GM18520 (cell line): ENCODE measurements around the gene AKNA.
"Not testable (repeated sequence)": the region's sequence is repeated elsewhere in the genome, so short reads cannot be mapped to it uniquely, and the experiment has no call there.

ENCODE experiments used
- ATAC-seq: cut with Tn5 transposase; IDR thresholded peaks from one replicate; pipeline ENCODE4 v1.9.1; 2021; ENCODE audit not compliant: unreplicated experiment

The AKNA gene

DNA sequence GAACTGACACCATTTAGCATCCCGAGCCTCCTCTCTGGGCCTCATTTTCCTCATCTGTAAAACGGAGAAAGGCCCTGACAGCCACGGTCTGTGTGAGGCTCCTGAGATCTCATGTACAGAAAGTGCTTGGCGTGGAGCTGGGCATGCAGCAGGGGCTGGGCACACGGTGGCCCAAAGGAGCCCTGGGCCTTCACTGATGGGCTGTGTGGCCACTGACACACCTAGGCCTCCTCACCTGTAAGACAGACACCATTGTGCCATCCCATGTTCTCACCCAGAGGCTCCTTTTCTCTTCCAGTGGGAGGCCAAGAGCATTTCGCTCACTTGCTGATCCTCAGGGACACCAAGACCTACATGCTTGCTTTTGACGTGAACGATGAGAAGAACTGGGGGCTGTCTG lies 63.3 kb downstream of the AKNA start:
- ATAC-seq = no peak

- ATAC-seq = not testable (repeated sequence)
These were observed 63.9 kb downstream of the AKNA start for GRCh38 chr9:114323849-114324248.

- not testable (repeated sequence) for ATAC-seq
These were observed 64.8 kb downstream of the AKNA start, which contains the start of gene ORM1 for GRCh38 chr9:114322831-114323531. TSS of gene ORM1 (plus strand) at chr9:114323098. CDS start at chr9:114323134, 36 bp downstream.

DNA sequence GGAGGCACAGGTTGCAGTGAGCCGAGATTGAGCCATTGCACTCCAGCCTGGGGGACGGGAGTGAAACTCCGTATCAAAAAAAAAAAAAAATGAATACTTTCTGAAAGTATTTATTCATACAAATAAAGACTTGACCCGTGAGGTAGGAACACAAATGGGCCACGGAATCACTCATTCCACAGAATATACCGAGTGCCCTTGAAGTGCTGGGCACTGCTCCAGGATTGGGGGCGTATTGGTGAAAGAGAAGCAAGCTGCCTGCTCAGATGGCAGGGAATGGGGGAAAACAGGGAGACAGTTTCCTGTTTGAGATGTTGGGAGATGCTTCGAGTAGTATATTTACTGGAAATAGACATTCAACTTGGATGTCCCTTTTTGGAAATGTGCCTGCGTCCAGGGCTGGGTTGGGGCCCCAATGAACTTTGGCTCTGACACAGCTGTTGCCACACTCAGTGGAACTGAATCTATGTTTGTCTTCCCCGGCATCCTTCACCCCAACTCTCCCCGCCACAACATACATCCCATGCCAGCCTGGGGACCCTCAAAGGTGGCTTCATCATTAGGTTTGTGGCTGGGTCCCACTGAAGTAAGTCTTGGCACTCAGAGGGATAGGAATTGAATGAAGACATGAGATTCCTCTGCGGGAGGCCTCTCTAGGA lies 65.5 kb downstream of the AKNA start:
- not testable (repeated sequence) for ATAC-seq

DNA sequence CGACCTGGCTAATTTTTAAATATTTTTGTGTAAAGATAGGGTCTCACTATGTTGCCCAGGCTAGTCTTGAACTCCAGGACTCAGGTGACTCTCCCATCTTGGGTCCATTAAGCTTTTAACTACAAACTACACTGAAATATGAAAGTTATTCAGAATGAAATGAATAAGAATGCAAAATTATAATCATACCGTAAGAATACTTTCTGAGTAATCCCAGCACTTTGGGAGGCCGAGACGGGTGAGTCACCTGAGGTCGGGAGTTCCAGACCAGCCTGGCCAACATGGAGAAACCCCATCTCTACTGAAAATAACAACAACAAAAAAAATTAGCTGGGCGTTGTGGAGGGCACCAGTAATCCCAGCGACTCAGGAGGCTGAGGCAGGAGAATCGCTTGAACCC lies 66.0 kb downstream of the AKNA start:
- ATAC-seq = no peak

DNA sequence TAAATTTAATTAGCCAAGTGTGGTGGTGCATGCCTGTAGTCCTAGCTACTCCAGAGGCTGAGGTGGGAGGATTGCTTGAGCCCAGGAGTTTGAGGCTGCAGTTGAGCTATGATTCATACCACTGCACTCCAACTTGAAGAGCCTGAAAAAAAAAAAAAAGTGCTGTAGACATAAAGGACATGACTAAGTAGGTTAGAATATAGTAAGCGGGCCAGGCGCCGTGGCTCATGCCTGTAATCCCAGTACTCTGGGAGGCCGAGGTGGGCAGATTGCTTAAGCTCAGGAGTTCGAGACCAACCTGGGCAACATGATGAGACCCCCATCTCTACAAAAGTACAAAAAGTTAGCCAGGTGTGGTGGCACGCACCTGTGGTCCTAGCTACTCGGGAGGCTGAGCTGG lies 67.1 kb downstream of the AKNA start:
- ATAC-seq = not testable (repeated sequence)

DNA sequence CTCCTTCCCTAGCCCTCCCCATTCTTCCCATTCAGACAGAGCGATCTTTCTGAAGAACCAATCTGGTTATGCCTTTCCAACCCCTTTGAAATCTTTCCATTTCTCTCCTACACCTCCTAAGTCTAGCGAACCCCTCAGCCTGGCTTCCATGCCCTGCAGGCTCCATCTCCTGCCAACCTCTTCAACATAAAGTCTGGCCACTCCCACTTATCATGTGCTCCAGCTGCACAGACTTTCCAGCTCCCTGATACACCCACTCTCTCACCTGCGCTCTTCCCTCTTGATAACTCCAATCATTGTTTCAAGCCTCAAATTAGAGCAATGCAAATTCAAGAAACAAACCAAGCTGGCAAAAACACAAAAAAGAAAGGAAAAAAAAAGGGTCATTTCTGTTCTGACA lies 68.6 kb downstream of the AKNA start:
- no peak for ATAC-seq

- ATAC-seq = no peak
These were observed 69.4 kb downstream of the AKNA start for GRCh38 chr9:114318416-114318815.

- no peak for ATAC-seq
These were observed 70.0 kb downstream of the AKNA start for GRCh38 chr9:114317665-114318357.

- ATAC-seq = no peak
These were observed 71.1 kb downstream of the AKNA start for GRCh38 chr9:114316605-114317230.

GRCh38 chr9:114315723-114316363 lies 71.9 kb downstream of the AKNA start:
- ATAC-seq = no peak

DNA sequence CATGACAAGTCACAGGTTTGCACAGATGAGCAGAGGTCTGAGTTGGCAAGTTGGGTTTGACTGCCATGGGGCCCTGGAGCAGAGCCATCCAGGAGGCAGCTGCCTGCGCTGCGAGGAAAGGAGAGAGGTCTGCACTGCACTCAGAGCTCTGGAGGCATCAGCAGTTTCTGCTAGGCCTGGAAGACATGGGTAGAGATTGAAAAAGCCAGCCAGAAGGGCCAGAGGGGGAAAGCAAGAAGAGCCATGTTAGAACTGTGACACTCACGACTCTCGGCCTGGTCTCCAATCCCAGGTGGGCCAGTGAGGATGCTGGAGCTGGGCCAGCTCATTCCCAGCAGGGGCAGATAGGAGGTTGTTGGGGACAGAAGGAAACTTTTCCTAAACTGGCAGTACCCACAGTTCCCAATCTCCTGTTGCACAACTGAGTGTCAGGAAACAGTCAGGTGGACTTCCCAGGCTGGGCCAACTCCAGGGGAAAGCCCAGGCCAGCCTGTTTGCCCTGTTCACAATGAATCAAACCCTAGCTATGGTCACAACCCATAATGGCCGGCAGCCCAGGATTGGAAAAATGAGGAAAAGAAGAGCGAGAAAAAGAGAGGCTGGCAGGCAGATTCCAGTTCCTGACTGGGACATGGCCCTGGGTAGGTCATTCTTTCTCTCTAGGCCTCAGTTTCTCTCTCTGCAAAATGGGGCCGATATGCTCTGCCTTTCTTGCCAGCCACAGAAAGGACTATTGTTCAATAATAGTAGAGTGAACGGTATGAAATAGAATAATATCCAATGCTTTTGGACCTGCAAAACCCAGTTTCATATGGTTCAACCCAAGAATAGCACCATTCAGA lies 72.7 kb downstream of the AKNA start:
- no peak for ATAC-seq

- ATAC-seq = no peak
These were observed 73.4 kb downstream of the AKNA start for GRCh38 chr9:114314256-114314867.

DNA sequence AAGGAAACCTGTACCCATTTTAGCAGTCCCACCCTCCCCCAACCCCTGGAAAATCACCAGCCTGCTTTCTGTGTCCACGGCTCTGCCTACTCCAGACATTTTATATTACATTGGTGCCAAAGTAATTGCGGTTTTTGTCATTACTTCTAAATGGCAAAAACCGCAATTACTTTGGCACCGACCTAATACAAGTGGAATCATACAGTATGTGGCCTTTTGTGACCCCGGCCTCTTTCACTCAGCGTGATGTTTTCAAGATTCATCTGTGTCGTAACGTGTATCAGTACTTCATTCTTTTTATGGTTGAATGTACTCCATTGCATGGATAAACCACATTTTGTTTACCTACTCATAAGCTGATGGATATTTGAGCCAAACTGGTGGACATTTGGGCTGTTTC lies 74.6 kb downstream of the AKNA start:
- no peak for ATAC-seq

DNA sequence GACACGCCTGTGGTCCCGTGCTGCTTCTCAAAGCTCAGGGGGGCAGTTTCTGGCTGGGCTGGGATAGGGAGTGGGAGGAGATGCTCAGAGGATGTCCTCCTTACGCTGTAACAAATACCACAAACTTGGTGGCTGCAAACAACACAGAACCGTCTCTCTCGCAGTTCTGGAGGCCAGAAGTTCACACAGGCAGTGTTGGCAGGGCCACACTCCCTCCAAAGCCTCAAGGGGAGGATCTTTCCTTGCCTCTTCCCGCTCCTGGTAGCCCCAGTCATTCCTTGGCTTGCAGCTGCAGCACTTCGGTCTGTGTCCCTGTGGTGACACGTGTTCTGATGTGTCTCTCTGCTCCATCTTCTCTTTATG lies 75.3 kb downstream of the AKNA start:
- no peak for ATAC-seq

- no peak for ATAC-seq
These were observed 75.9 kb downstream of the AKNA start for GRCh38 chr9:114311571-114312512.

- ATAC-seq = no peak
These were observed 77.0 kb downstream of the AKNA start for GRCh38 chr9:114310471-114311450.

GRCh38 chr9:114309096-114309495 lies 78.7 kb downstream of the AKNA start:
- ATAC-seq = no peak
